OCI-LY7 (cell line): ENCODE data around the gene RAPGEF4. TPM values are rescaled to one million over a fixed set of nuclear protein-coding genes. Genes with fewer than 3 reads are reported as not detected.

ENCODE experiments used
- BruUV-seq: library from RNA; stranded (reverse); fragments of 400-500 nt; replicated peaks from 2 replicates; lab custom pipeline; 2021; lab: Mats Ljungman, UMichigan
- CTCF ChIA-PET: fragments of 300-600 bp; sonication (Branson Sonifier 250); formaldehyde crosslinking; loops from one replicate; lab custom pipeline; 2022; ENCODE audit warnings: antibody characterized with exemption; ENCODE audit not compliant: unreplicated experiment; lab: Charles Lee
- POLR2A ChIA-PET: fragments of 300-600 bp; sonication (Branson Sonifier 250); formaldehyde crosslinking; loops from one replicate; lab custom pipeline; 2022; ENCODE audit warnings: antibody characterized with exemption; lab: Charles Lee
- DNase-seq: peaks from one replicate; pipeline ENCODE4 v3.0.0-alpha.2; 2015; ENCODE audit warnings: low spot score
- H2AFZ ChIP-seq: fragments of 200-600 bp; sonication (generic), shearing (Covaris generic); 2 replicates; pipeline ENCODE4 v1.6.1; 2014; ENCODE audit warnings: mild to moderate bottlenecking, antibody characterized with exemption, low read length, moderate library complexity
- H3K27ac ChIP-seq: fragments of 200-600 bp; sonication (generic); 2 replicates; pipeline ENCODE4 v1.5.1; 2014; ENCODE audit warnings: mixed run types, low read depth, mild to moderate bottlenecking, moderate library complexity, low read length, inconsistent platforms; ENCODE audit not compliant: poor library complexity, severe bottlenecking
- H3K36me3 ChIP-seq: fragments of 200-600 bp; sonication (generic); 2 replicates; pipeline ENCODE4 v1.6.1; 2014; ENCODE audit warnings: mild to moderate bottlenecking, antibody characterized with exemption, low read length, moderate library complexity, mixed read lengths; ENCODE audit not compliant: insufficient read depth
- H3K4me1 ChIP-seq: fragments of 200-600 bp; sonication (generic); 2 replicates; pipeline ENCODE4 v1.5.1; 2014; ENCODE audit warnings: mild to moderate bottlenecking, low read length; ENCODE audit not compliant: insufficient read depth, poor library complexity, severe bottlenecking
- H3K4me2 ChIP-seq: fragments of 200-600 bp; sonication (generic); 2 replicates; pipeline ENCODE4 v1.6.1; 2014; ENCODE audit warnings: mild to moderate bottlenecking, low read length
- H3K4me3 ChIP-seq: fragments of 200-600 bp; sonication (generic); 2 replicates; pipeline ENCODE4 v1.5.1; 2014; ENCODE audit warnings: mild to moderate bottlenecking, low read depth, low read length; ENCODE audit not compliant: poor library complexity, severe bottlenecking
- H3K79me2 ChIP-seq: fragments of 200-600 bp; sonication (generic); 2 replicates; pipeline ENCODE4 v1.6.1; 2016; ENCODE audit warnings: low read depth, mild to moderate bottlenecking, low read length, moderate library complexity, mixed read lengths; ENCODE audit not compliant: insufficient read depth
- H3K9me2 ChIP-seq: fragments of 200-600 bp; sonication (generic); 2 replicates; pipeline ENCODE4 v1.6.1; 2016; ENCODE audit warnings: mild to moderate bottlenecking, low read length, mixed read lengths; ENCODE audit not compliant: insufficient read depth
- H3K9me3 ChIP-seq: fragments of 200-600 bp; sonication (generic); 2 replicates; pipeline ENCODE4 v1.6.1; 2014; ENCODE audit warnings: mild to moderate bottlenecking, mixed run types, low read length, mixed read lengths
- H4K20me1 ChIP-seq: fragments of 200-600 bp; sonication (generic); 2 replicates; pipeline ENCODE4 v1.6.1; 2014; ENCODE audit warnings: mild to moderate bottlenecking, antibody characterized with exemption, low read length, moderate library complexity, mixed read lengths; ENCODE audit not compliant: insufficient read depth
- CTCF ChIP-seq: fragments of 200-600 bp; sonication (generic); conservative IDR thresholded peaks from 2 replicates; pipeline ENCODE4 v1.5.1; 2014; ENCODE audit warnings: mild to moderate bottlenecking, antibody characterized with exemption, low read length, moderate library complexity, mixed read lengths
- EZH2phosphoT487 ChIP-seq: fragments of 200-600 bp; sonication (generic); IDR thresholded peaks from 2 replicates; pipeline ENCODE4 v1.6.1; 2018; ENCODE audit warnings: low read depth, borderline replicate concordance, mild to moderate bottlenecking, mixed run types, antibody characterized with exemption, low read length, moderate library complexity, mixed read lengths
- intact Hi-C: fragments of 100-400 bp; cut with micrococcal nuclease; formaldehyde crosslinking; loops from one replicate; pipeline ENCODE4 v1.10.0; 2022; ENCODE audit not compliant: unreplicated experiment
- total RNA-seq, 2 experiments: library from RNA; depleted of rRNA in 1 of 2; stranded (reverse); fragments of >200 nt in 1 of 2; shearing (Covaris generic) in 1 of 2; gene quantifications; 2 replicates each; pipeline ENCODE4 v1.2.3, GENCODE V29; 2014 to 2022

Gene RAPGEF4
- total RNA-seq, 2 experiments from 2014 or later, result 0.22 to 0.55 TPM

GRCh38 chr2:172931256-172931894 lies 195.7 kb downstream of the RAPGEF4 start:
- ChIA-PET CTCF (interaction anchor here (0.5 kb wide), 1 partner anchor 11 kb away, joined by 3 read pairs; no protein-coding TSS in a partner anchor), POLR2A (interaction anchor here (0.7 to 1.2 kb wide), 3 partner anchors 15 to 30 kb away, joined by 3 to 5 read pairs (median 3); no protein-coding TSS in a partner anchor)
- Histone ChIP-seq H3K9me3 (no peaks in the 10 kb centered on the region), H3K36me3 (no peaks in the 10 kb centered on the region), H3K9me2 (no peaks in the 10 kb centered on the region), H2AFZ (no peak overlapping the region), H3K27ac (no peak overlapping the region), H3K4me1 (no peaks in the 10 kb centered on the region), H4K20me1 (no peaks in the 10 kb centered on the region), H3K79me2 (no peaks in the 10 kb centered on the region), H3K4me2 (no peak overlapping the region), H3K4me3 (no peak overlapping the region)
- intact Hi-C loops, result no loop called here
- no peak for TF ChIP-seq CTCF
- TF ChIP-seq EZH2phosphoT487, result no peak
- no peak for DNase-seq
- BruUV-seq, result no TSS peak

GRCh38 chr2:172931918-172932520 lies 196.4 kb downstream of the RAPGEF4 start:
- H3K27ac ChIP-seq, result no peak overlapping the region
- H3K36me3 ChIP-seq, result no peaks in the 10 kb centered on the region
- CTCF ChIA-PET, result no interaction called here
- no peak overlapping the region for H2AFZ ChIP-seq
- POLR2A ChIA-PET, result interaction anchor here (0.7 kb wide), 1 partner anchor 342 kb away, joined by 3 read pairs; no protein-coding TSS in a partner anchor
- no peak overlapping the region for H3K4me3 ChIP-seq
- H3K9me3 ChIP-seq, result no peaks in the 10 kb centered on the region
- no peaks in the 10 kb centered on the region for H4K20me1 ChIP-seq
- H3K9me2 ChIP-seq, result no peaks in the 10 kb centered on the region
- H3K4me2 ChIP-seq, result no peak overlapping the region
- TF ChIP-seq EZH2phosphoT487 (no peak), CTCF (peak; percentile 82)
- H3K4me1 ChIP-seq, result no peaks in the 10 kb centered on the region
- H3K79me2 ChIP-seq, result no peaks in the 10 kb centered on the region
- intact Hi-C loops, result loop anchor here (1.0 kb wide), 2 partner anchors 68 to 126 kb away; no protein-coding TSS in a partner anchor
- DNase-seq, result peak; percentile 61
- BruUV-seq, result no TSS peak
